WTC11 (cell line): ENCODE data around the gene SLC12A4. TPM values are rescaled to one million over a fixed set of nuclear protein-coding genes. Genes with fewer than 3 reads are reported as not detected.

Experiments used
- ATAC-seq: fragments of 200-7000 bp; cut with Tn5 transposase; 2 replicates; pipeline ENCODE4 v1.10.0; 2021; ENCODE audit warnings: mild to moderate bottlenecking, moderate library complexity
- CTCF ChIA-PET: fragments of 300-600 bp; sonication (Branson Sonifier 250); formaldehyde crosslinking; loops from one replicate; lab custom pipeline; 2021; ENCODE audit warnings: antibody characterized with exemption; lab: Charles Lee
- POLR2A ChIA-PET: fragments of 350-600 bp; sonication (Branson Sonifier 250); formaldehyde crosslinking; loops from one replicate; lab custom pipeline; 2021; ENCODE audit warnings: antibody characterized with exemption; lab: Charles Lee
- DNase-seq: peaks from one replicate; pipeline ENCODE4 v3.0.0; 2021; ENCODE audit warnings: low spot score
- H3K27ac Mint-ChIP-seq: 2 replicates; pipeline ENCODE4 v1.8.0; 2021; ENCODE audit warnings: mixed read lengths
- H3K27me3 Mint-ChIP-seq: 2 replicates; pipeline ENCODE4 v1.8.0; 2021; ENCODE audit warnings: low read depth, mild to moderate bottlenecking, moderate library complexity, mixed read lengths
- H3K36me3 Mint-ChIP-seq: 2 replicates; pipeline ENCODE4 v1.8.0; 2021; ENCODE audit warnings: mixed read lengths
- H3K4me1 Mint-ChIP-seq: 2 replicates; pipeline ENCODE4 v1.8.0; 2022; ENCODE audit warnings: mixed read lengths
- H3K4me3 Mint-ChIP-seq: 2 replicates; pipeline ENCODE4 v1.8.0; 2021; ENCODE audit warnings: mild to moderate bottlenecking, moderate library complexity, mixed read lengths
- H3K9me3 Mint-ChIP-seq: 2 replicates; pipeline ENCODE4 v1.8.0; 2021; ENCODE audit warnings: mixed read lengths
- ATF6 ChIP-seq: sonication (generic); formaldehyde crosslinking; IDR thresholded peaks from 2 replicates; pipeline ENCODE4 v1.8.1; 2023; ENCODE audit warnings: mild to moderate bottlenecking, missing genetic modification reagents
- CREM ChIP-seq: sonication (generic); formaldehyde crosslinking; IDR thresholded peaks from 2 replicates; pipeline ENCODE4 v1.8.1; 2022; ENCODE audit warnings: mild to moderate bottlenecking, missing genetic modification reagents, moderate library complexity
- ESRRA ChIP-seq: sonication (generic); formaldehyde crosslinking; IDR thresholded peaks from 2 replicates; pipeline ENCODE4 v1.8.1; 2022; ENCODE audit warnings: mild to moderate bottlenecking, missing genetic modification reagents, borderline replicate concordance
- ETV6 ChIP-seq: sonication (generic); formaldehyde crosslinking; IDR thresholded peaks from 2 replicates; pipeline ENCODE4 v1.8.1; 2022; ENCODE audit warnings: mild to moderate bottlenecking, missing genetic modification reagents
- FOXP1 ChIP-seq: sonication (generic); formaldehyde crosslinking; IDR thresholded peaks from 2 replicates; pipeline ENCODE4 v1.8.0; 2022; ENCODE audit warnings: missing genetic modification reagents, mild to moderate bottlenecking, moderate library complexity, borderline replicate concordance
- IRF2 ChIP-seq: sonication (generic); formaldehyde crosslinking; IDR thresholded peaks from 2 replicates; pipeline ENCODE4 v1.8.0; 2022; ENCODE audit warnings: low read depth, missing genetic modification reagents, borderline replicate concordance
- JUN ChIP-seq: sonication (generic); formaldehyde crosslinking; IDR thresholded peaks from 2 replicates; pipeline ENCODE4 v1.8.0; 2023; ENCODE audit warnings: mild to moderate bottlenecking, missing genetic modification reagents
- NFE2L1 ChIP-seq: sonication (generic); formaldehyde crosslinking; IDR thresholded peaks from 2 replicates; pipeline ENCODE4 v1.8.1; 2023; ENCODE audit warnings: missing genetic modification reagents
- NR1H2 ChIP-seq: sonication (generic); formaldehyde crosslinking; IDR thresholded peaks from 2 replicates; pipeline ENCODE4 v1.9.0; 2021; ENCODE audit warnings: mild to moderate bottlenecking, moderate library complexity, missing genetic modification reagents
- OVOL2 ChIP-seq: fragments of 250-450 bp; sonication (Bioruptor Pico); IDR thresholded peaks from 2 replicates; pipeline ENCODE4 v1.9.0; 2021; ENCODE audit warnings: mild to moderate bottlenecking, borderline replicate concordance
- PRDM15 ChIP-seq: sonication (generic); formaldehyde crosslinking; IDR thresholded peaks from 2 replicates; pipeline ENCODE4 v1.8.0; 2022; ENCODE audit warnings: missing genetic modification reagents
- PRRX2 ChIP-seq: fragments of 250-450 bp; sonication (Bioruptor Pico); IDR thresholded peaks from 2 replicates; pipeline ENCODE4 v1.8.0; 2021; ENCODE audit warnings: mild to moderate bottlenecking
- RELA ChIP-seq: sonication (generic); formaldehyde crosslinking; IDR thresholded peaks from 2 replicates; pipeline ENCODE4 v1.8.1; 2022; ENCODE audit warnings: missing genetic modification reagents, mild to moderate bottlenecking, borderline replicate concordance
- RORB ChIP-seq: fragments of 250-450 bp; sonication (Bioruptor Pico); IDR thresholded peaks from 2 replicates; pipeline ENCODE4 v1.9.0; 2021; ENCODE audit warnings: mild to moderate bottlenecking
- SMAD3 ChIP-seq: sonication (generic); formaldehyde crosslinking; IDR thresholded peaks from 2 replicates; pipeline ENCODE4 v1.8.0; 2022; ENCODE audit warnings: missing genetic modification reagents, mild to moderate bottlenecking, borderline replicate concordance
- SOX15 ChIP-seq: fragments of 250-450 bp; sonication (Bioruptor Pico); IDR thresholded peaks from 2 replicates; pipeline ENCODE4 v1.9.0; 2021; ENCODE audit warnings: mild to moderate bottlenecking
- TEAD1 ChIP-seq: sonication (generic); formaldehyde crosslinking; IDR thresholded peaks from 2 replicates; pipeline ENCODE4 v1.8.0; 2022; ENCODE audit warnings: mild to moderate bottlenecking, missing genetic modification reagents
- ZBTB43 ChIP-seq: sonication (generic); formaldehyde crosslinking; IDR thresholded peaks from 2 replicates; pipeline ENCODE4 v1.8.1; 2023; ENCODE audit warnings: mild to moderate bottlenecking, missing genetic modification reagents
- ZMAT4 ChIP-seq: fragments of 250-450 bp; sonication (Bioruptor Pico); IDR thresholded peaks from 2 replicates; pipeline ENCODE4 v1.9.0; 2021; ENCODE audit warnings: mild to moderate bottlenecking
- total RNA-seq: library from RNA; stranded (reverse); gene quantifications from 3 replicates; pipeline ENCODE4 v1.2.3, GENCODE V29; 2021

The SLC12A4 gene
- total RNA-seq, 1 experiment from 2014 or later = 94.1 TPM

- Mint-ChIP-seq H3K4me1 (no peaks in the 10 kb centered on the region), H3K36me3 (peaks cover 46% of the 10 kb centered on the region), H3K27me3 (no peaks in the 10 kb centered on the region), H3K27ac (no peak overlapping the region), H3K9me3 (no peaks in the 10 kb centered on the region), H3K4me3 (no peak overlapping the region)
- CTCF ChIA-PET = interaction anchor here (1.1 kb wide), 3 partner anchors 8 to 134 kb away, joined by 3 to 4 read pairs (median 3); no protein-coding TSS in a partner anchor
- TF ChIP-seq RORB (no peak), SOX15 (CRISPR knock-in tag) (no peak), ZBTB43 (no peak), JUN (CRISPR knock-in tag) (no peak), NFE2L1 (CRISPR knock-in tag) (no peak)
- ATAC-seq (no peak), DNase-seq (no peak)
- POLR2A ChIA-PET = no interaction called here
Measured at GRCh38 chr16:67950335-67950843, 18.0 kb downstream of the SLC12A4 start.

GRCh38 chr16:67949645-67950044 lies 18.8 kb downstream of the SLC12A4 start:
- no peak for ATAC-seq
- Mint-ChIP-seq H3K4me3 (no peak overlapping the region), H3K4me1 (no peaks in the 10 kb centered on the region), H3K36me3 (peaks cover 44% of the 10 kb centered on the region), H3K9me3 (no peaks in the 10 kb centered on the region), H3K27me3 (no peaks in the 10 kb centered on the region), H3K27ac (no peak overlapping the region)
- DNase-seq = no peak
- ChIA-PET CTCF (interaction anchor here (1.0 to 1.1 kb wide), 3 partner anchors 66 to 133 kb away, joined by 3 read pairs; no protein-coding TSS in a partner anchor), POLR2A (no interaction called here)
- TF ChIP-seq TEAD1 (CRISPR knock-in tag) (no peak), FOXP1 (no peak), ATF6 (CRISPR knock-in tag) (no peak), IRF2 (CRISPR knock-in tag) (no peak), ETV6 (CRISPR knock-in tag) (no peak), ZMAT4 (no peak), ESRRA (CRISPR knock-in tag) (no peak), PRDM15 (CRISPR knock-in tag) (no peak), PRRX2 (CRISPR knock-in tag) (no peak), NR1H2 (CRISPR knock-in tag) (no peak), SMAD3 (CRISPR knock-in tag) (no peak), RELA (CRISPR knock-in tag) (no peak), CREM (CRISPR knock-in tag) (no peak), OVOL2 (no peak)
